ENCODE data around the gene TIAM2. TPM values are rescaled to one million over a fixed set of nuclear protein-coding genes. Genes with fewer than 3 reads are reported as not detected.

The TIAM2 gene
- total and polyA plus RNA-seq, 10 of the 15 experiments (the other 5 are each of a cell fraction or from before 2014, with no cell fraction given) = 1.1 to 10.5 (median 2.3) TPM

DNA sequence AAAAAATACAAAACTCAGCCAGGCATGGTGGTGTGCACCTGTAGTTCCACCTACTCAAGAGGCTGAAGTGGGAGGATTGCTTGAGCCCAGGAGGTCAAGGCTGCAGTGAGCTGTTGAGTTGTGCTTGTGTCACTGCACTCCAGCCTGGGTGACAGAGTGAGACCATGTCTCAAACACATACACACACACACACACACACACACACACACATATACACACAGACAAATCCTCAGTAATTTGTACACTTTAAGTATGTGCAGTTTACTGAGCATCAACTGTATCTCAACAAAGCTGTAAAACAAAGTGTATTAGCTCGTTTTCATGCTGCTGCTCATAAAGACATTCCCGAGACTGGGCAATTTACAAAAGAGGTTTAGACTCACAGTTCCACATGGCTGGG is 311.8 kb downstream of the TIAM2 start (continued):
- TF ChIP-seq, protein P1, sequence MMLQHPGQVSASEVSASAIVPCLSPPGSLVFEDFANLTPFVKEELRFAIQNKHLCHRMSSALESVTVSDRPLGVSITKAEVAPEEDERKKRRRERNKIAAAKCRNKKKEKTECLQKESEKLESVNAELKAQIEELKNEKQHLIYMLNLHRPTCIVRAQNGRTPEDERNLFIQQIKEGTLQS (IDR thresholded peaks at IDR 0.05; ENCODE audit: borderline replicate concordance, extremely low read depth, low read depth, low read length) = no peak
- TF ChIP-seq, protein P2, sequence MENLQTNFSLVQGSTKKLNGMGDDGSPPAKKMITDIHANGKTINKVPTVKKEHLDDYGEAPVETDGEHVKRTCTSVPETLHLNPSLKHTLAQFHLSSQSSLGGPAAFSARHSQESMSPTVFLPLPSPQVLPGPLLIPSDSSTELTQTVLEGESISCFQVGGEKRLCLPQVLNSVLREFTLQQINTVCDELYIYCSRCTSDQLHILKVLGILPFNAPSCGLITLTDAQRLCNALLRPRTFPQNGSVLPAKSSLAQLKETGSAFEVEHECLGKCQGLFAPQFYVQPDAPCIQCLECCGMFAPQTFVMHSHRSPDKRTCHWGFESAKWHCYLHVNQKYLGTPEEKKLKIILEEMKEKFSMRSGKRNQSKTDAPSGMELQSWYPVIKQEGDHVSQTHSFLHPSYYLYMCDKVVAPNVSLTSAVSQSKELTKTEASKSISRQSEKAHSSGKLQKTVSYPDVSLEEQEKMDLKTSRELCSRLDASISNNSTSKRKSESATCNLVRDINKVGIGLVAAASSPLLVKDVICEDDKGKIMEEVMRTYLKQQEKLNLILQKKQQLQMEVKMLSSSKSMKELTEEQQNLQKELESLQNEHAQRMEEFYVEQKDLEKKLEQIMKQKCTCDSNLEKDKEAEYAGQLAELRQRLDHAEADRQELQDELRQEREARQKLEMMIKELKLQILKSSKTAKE (IDR thresholded peaks at IDR 0.05; ENCODE audit: low read depth, poor library complexity, severe bottlenecking) = no peak
- TF ChIP-seq SREBF1 (IDR thresholded peaks at IDR 0.05; ENCODE audit: low read length) = no peak
- TF ChIP-seq, protein P3, sequence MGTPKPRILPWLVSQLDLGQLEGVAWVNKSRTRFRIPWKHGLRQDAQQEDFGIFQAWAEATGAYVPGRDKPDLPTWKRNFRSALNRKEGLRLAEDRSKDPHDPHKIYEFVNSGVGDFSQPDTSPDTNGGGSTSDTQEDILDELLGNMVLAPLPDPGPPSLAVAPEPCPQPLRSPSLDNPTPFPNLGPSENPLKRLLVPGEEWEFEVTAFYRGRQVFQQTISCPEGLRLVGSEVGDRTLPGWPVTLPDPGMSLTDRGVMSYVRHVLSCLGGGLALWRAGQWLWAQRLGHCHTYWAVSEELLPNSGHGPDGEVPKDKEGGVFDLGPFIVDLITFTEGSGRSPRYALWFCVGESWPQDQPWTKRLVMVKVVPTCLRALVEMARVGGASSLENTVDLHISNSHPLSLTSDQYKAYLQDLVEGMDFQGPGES (IDR thresholded peaks at IDR 0.05) = no peak

Measured in GM12878 (cell line).